ENCODE data around the gene MMADHC.

MMADHC gene

GRCh38 chr2:149544692-149545091 is 42.9 kb downstream of the MMADHC start:
- DNase-seq, result no peak

- DNase-seq, result no peak
Observed at GRCh38 chr2:149543845-149544244, 43.7 kb downstream of the MMADHC start.

DNA sequence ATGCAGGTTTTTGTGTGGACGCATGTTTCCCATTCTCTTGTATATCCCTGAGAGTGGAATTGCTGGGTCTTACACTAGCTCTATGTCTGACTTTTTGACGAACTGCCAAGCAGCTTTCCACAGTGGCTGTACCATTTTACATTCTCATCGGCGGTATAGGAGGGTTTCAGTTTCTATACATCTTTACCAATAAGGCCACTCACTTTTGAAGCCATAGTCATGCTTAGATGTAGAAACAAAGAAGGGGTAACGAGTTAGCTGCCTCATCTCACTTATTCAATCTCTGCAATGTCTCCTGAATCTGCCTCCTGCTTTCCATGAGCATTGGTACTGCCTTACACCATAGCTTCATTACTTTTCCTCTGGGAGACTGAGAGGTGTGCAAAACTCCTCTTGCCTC is 47.4 kb downstream of the MMADHC start:
- DNase-seq, result no peak

GRCh38 chr2:149538138-149538833 is 49.3 kb downstream of the MMADHC start:
- no peak for DNase-seq

- DNase-seq, result no peak
Observed at GRCh38 chr2:149537092-149537726, 50.4 kb downstream of the MMADHC start.

DNA sequence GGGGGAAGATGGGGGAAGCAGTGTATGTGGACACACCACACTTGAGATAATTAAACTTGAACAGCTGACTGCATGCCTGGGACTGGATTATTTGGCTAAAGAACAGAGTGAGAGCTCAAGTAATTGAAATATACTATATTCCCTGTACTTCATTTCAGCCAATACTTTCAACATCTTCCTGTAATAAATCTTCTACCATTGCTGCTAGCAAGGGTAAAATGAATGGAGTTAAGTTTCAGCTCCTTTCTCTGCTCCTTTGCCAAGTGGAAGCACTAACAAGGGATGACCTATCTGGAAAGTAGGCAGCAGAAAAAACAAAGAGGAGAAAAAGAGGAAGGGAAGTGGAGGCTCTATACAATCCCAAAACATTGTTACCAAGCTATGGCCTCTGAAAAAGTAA is 50.9 kb downstream of the MMADHC start:
- no peak for DNase-seq

DNA sequence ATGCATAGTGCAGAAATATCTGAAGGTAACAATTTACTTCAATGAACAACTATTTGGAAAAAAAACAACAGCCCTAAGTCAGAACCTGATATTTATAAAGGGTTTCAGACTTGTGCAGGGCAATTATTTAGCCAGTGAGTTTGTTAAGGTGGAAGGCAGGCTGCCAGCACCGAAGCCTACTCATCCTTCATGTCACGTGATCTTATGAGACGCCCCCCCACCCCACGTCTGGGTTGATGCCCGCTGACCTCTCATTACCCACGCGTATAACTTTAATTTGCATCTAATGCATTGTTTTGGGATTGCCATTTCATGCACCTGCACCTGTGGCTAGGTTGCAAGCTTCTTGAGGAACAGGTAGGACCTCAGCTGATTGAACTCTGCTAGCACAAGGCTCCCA is 52.9 kb downstream of the MMADHC start:
- DNase-seq, result no peak

DNA sequence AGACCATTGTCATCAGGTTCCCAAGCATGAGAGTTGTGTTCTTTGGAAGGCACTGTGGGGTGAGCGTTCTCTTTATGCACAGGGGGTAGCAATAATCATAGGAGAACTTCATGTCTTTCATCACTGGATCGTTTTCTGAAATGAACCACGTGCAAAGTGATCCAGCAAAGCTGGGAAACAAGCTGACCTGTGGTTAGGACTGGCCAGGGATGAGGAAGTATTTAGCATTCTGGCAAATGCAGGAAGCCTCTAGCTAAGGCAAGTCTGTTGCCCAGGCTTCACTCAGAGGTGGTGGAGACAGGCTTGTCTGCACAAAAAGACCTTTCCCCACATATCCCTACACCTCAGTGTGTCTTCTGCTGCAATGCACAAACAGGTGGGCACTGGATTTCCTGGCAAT is 58.6 kb downstream of the MMADHC start:
- no peak for DNase-seq

DNA sequence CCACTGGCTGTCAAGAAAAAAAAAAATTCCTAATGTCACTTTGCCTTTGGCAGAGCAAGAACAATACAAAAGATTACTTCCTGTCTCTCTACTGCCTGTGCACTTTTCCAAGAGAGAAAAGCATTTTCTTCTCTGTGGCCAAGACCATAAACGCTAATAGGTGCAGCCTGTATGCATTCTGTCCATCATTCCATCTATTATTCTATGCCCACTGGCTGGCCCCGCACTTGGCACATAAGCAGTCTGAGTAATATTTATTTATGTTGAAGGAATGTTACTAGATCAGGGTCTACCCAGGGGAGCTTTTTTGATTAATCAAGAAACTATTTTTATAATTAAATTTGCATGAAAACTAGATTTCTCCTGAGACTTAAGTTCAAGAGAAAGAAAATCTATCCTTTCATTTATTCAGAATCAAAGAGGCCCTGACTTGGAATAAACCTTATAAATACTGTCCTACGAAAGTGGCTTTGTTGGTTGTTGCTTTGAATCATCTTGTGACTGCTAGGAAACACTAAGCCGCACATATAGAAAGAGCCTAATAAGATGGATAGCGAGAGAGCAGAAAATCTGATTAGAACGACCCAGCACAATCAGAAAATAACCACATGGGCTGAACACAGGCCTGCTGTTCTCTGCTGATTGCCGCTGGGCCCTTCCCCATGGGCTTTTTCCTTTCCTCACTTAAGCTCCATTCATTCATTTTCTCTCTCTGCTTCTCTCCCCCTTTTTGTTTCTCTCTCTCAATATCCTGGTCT is 59.4 kb downstream of the MMADHC start:
- DNase-seq, result no peak

DNA sequence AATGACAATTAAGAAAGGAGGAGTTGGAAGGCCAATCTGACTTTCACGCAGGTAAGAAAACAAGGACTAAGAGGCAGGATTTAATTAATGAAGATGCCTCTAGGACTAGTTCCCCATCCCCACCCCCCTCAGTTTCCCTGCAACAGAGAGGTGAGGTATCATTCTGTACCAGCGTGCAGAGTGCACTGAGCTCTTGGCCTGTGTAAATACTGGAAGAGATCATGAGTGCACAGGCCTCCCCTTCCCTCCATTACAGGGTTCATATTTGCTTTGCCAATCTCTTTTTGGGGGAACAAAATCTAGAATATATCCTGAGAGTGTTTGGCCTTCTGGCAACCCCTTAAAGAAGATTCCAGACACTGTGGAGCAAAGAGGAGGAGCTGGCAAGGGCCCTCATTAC is 60.9 kb downstream of the MMADHC start:
- no peak for DNase-seq

DNA sequence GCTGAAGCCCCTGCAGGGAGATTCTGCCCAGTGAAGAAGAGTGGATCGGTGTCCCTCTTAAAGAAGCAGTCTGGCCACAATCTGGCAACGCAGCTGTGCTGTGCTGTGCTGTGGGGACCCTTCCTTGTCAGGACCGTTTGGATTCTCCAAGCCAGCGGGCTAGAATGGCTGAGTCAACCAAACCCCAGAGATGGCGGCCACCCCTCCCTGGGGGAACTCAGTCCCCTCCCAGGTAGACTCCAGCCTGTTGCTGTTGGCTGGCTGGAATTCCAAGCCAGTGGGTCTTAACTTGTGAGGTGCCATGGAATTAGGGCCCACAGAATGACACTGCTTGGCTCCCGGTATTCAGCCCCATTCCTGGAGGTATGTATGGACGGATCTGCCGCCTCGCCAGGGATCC is 62.3 kb downstream of the MMADHC start:
- no peak for DNase-seq

Data from stimulated activated CD4-positive, alpha-beta T cell treated with anti-CD3 and anti-CD28 coated beads, Interleukin-4, amount 100 ng/mL, for 4 hours (primary cell).